ENCODE results near the gene SESTD1. TPM values are rescaled to one million over a fixed set of nuclear protein-coding genes. Genes with fewer than 3 reads are reported as not detected.
A peak's percentile ranks its signal among the peaks of the same experiment; 100 is the strongest.

Gene SESTD1
- total and polyA plus RNA-seq, 2 of the 13 experiments (the other 11 are each of a cell fraction or from before 2014, with no cell fraction given): 74.4 to 101 TPM

DNA sequence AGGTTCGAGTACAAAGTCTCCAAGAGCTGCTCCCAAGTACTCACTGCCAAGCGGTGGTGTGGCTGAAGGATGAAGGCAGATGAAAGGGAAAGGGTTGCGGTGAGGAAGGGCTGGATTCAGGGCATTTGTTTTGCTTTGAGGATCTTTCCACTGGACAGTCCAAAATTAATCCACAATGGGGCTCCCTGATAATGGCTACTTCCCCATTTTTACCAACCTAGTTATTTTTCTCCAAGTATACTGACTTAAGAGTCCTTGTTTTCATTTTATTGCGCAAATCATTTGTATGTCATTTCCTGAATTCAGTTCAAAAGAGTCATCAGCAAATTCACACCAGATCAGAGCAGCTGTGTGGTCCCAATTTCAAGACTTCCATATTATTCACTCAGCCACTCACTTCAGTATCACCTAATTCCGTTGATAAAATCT, 464 bp upstream of the SESTD1 start (continued):
- no peak for TF ChIP-seq ZNF234 (CRISPR knock-in tag; conservative IDR thresholded peaks at IDR 0.05)
- TF ChIP-seq KMT2B (CRISPR knock-in tag; IDR thresholded peaks at IDR 0.05): no peak
- TF ChIP-seq STAT5B (CRISPR knock-in tag; IDR thresholded peaks at IDR 0.05): no peak
- TF ChIP-seq SALL1 (CRISPR knock-in tag; IDR thresholded peaks at IDR 0.05): peak; percentile 25; the same call in 1 of the 2 replicates
- peak; percentile 9; the same call in 1 of the 2 replicates for TF ChIP-seq ERF (CRISPR knock-in tag; IDR thresholded peaks at IDR 0.05)
- TF ChIP-seq ZNF101 (CRISPR knock-in tag; IDR thresholded peaks at IDR 0.05; ENCODE audit: borderline replicate concordance, low read depth): no peak
- TF ChIP-seq PHF21A (CRISPR knock-in tag; IDR thresholded peaks at IDR 0.05): peak; percentile 9; the same call in 1 of the 2 replicates
- TF ChIP-seq GATAD2A (CRISPR knock-in tag; IDR thresholded peaks at IDR 0.05): 0 out of 2 replicates have a peak, but pooled peaks have one; percentile 3
- TF ChIP-seq ZNF569 (CRISPR knock-in tag; IDR thresholded peaks at IDR 0.05; ENCODE audit: borderline replicate concordance): no peak
- TF ChIP-seq TCF12 (IDR thresholded peaks at IDR 0.05): no peak
- TF ChIP-seq TCF12 (CRISPR knock-in tag; IDR thresholded peaks at IDR 0.05): no peak
- TF ChIP-seq ZNF253 (CRISPR knock-in tag; IDR thresholded peaks at IDR 0.05; ENCODE audit: borderline replicate concordance): no peak
- no peak for TF ChIP-seq HES4 (CRISPR knock-in tag; IDR thresholded peaks at IDR 0.05; ENCODE audit: borderline replicate concordance)
- no peak for TF ChIP-seq ZNF780A (CRISPR knock-in tag; IDR thresholded peaks at IDR 0.05)
- 0 out of 2 replicates have a peak, but pooled peaks have one; percentile 3 for TF ChIP-seq TFDP1 (CRISPR knock-in tag; IDR thresholded peaks at IDR 0.05; ENCODE audit: borderline replicate concordance)
- TF ChIP-seq IRF2 (CRISPR knock-in tag; IDR thresholded peaks at IDR 0.05): no peak; the same call in 1 of the 2 replicates
- TF ChIP-seq ZC3H13 (CRISPR knock-in tag; IDR thresholded peaks at IDR 0.05): no peak
- TF ChIP-seq ZNF3 (CRISPR knock-in tag; IDR thresholded peaks at IDR 0.05): no peak
- TF ChIP-seq BRD4 (CRISPR knock-in tag; IDR thresholded peaks at IDR 0.05): no peak
- TF ChIP-seq SIX4 (CRISPR knock-in tag; IDR thresholded peaks at IDR 0.05): no peak
- TF ChIP-seq STAT6 (CRISPR knock-in tag; IDR thresholded peaks at IDR 0.05; ENCODE audit: borderline replicate concordance): no peak
- TF ChIP-seq ZNF83 (CRISPR knock-in tag; IDR thresholded peaks at IDR 0.05; ENCODE audit: borderline replicate concordance): no peak
- TF ChIP-seq, protein P1, sequence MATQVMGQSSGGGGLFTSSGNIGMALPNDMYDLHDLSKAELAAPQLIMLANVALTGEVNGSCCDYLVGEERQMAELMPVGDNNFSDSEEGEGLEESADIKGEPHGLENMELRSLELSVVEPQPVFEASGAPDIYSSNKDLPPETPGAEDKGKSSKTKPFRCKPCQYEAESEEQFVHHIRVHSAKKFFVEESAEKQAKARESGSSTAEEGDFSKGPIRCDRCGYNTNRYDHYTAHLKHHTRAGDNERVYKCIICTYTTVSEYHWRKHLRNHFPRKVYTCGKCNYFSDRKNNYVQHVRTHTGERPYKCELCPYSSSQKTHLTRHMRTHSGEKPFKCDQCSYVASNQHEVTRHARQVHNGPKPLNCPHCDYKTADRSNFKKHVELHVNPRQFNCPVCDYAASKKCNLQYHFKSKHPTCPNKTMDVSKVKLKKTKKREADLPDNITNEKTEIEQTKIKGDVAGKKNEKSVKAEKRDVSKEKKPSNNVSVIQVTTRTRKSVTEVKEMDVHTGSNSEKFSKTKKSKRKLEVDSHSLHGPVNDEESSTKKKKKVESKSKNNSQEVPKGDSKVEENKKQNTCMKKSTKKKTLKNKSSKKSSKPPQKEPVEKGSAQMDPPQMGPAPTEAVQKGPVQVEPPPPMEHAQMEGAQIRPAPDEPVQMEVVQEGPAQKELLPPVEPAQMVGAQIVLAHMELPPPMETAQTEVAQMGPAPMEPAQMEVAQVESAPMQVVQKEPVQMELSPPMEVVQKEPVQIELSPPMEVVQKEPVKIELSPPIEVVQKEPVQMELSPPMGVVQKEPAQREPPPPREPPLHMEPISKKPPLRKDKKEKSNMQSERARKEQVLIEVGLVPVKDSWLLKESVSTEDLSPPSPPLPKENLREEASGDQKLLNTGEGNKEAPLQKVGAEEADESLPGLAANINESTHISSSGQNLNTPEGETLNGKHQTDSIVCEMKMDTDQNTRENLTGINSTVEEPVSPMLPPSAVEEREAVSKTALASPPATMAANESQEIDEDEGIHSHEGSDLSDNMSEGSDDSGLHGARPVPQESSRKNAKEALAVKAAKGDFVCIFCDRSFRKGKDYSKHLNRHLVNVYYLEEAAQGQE (IDR thresholded peaks at IDR 0.05; ENCODE audit: borderline replicate concordance in 1 of 2, low read depth in 1 of 2, low read length in 2 of 2): no peak
- TF ChIP-seq HOXD1 (CRISPR knock-in tag; IDR thresholded peaks at IDR 0.05): no peak
- TF ChIP-seq MYNN (CRISPR knock-in tag; IDR thresholded peaks at IDR 0.05; ENCODE audit: low read depth): 0 out of 2 replicates have a peak, but pooled peaks have one; percentile 7
- no peak for TF ChIP-seq KLF12 (CRISPR knock-in tag; IDR thresholded peaks at IDR 0.05; ENCODE audit: borderline replicate concordance)

Measured in HepG2 (cell line).